ENCODE measurements around the gene FNIP2. TPM values are rescaled to one million over a fixed set of nuclear protein-coding genes. Genes with fewer than 3 reads are reported as not detected.

The FNIP2 gene
- total RNA-seq, 2 donors from 2014 or later: 15.5 to 26.4 TPM

- ATAC-seq (no peak), DNase-seq (ENCODE audit: low spot score in 2 of 2) (no peak)
- peak overlapping the region in 1 of 2 donors; percentile 44 for H3K27ac Mint-ChIP-seq
- peaks cover 24 to 28% of the 10 kb centered on the region in 2 donors for H3K36me3 Mint-ChIP-seq
- no peaks in the 10 kb centered on the region for H3K9me3 Mint-ChIP-seq
Measured at GRCh38 chr4:158835226-158836001, 66.6 kb downstream of the FNIP2 start.

GRCh38 chr4:158836002-158836369 lies 67.2 kb downstream of the FNIP2 start:
- Mint-ChIP-seq H3K27ac (peak overlapping the region in 1 of 2 donors; percentile 25), H3K36me3 (peaks cover 19 to 22% of the 10 kb centered on the region in 2 donors)
- peak in 1 of 2 donors; percentile 34 for ATAC-seq

GRCh38 chr4:158836828-158837449 lies 68.1 kb downstream of the FNIP2 start:
- Mint-ChIP-seq H3K27ac (no peak overlapping the region), H3K9me3 (no peaks in the 10 kb centered on the region), H3K36me3 (peaks cover 16 to 19% of the 10 kb centered on the region in 2 donors)
- ATAC-seq: peak in 1 of 2 donors; percentile 16
- DNase-seq (ENCODE audit: low spot score in 2 of 2): no peak

More at GRCh38 chr4:158836002-158836369, 67.2 kb downstream of the FNIP2 start:
- DNase-seq (ENCODE audit: low spot score in 2 of 2): no peak
- no peaks in the 10 kb centered on the region for H3K9me3 Mint-ChIP-seq

GRCh38 chr4:158837527-158838141 lies 68.8 kb downstream of the FNIP2 start:
- DNase-seq (ENCODE audit: low spot score in 2 of 2) (no peak), ATAC-seq (no peak)
- no peak overlapping the region for H3K27ac Mint-ChIP-seq
- H3K36me3 Mint-ChIP-seq: peaks cover 16 to 19% of the 10 kb centered on the region in 2 donors
- no peaks in the 10 kb centered on the region for H3K9me3 Mint-ChIP-seq

- no peak overlapping the region for H3K27ac Mint-ChIP-seq
- H3K9me3 Mint-ChIP-seq: no peaks in the 10 kb centered on the region
- ATAC-seq (no peak), DNase-seq (ENCODE audit: low spot score in 2 of 2) (no peak)
- H3K36me3 Mint-ChIP-seq: peaks cover 4 to 8% of the 10 kb centered on the region in 2 donors
Measured at GRCh38 chr4:158840131-158840530, 71.3 kb downstream of the FNIP2 start.

- Mint-ChIP-seq H3K27ac (no peak overlapping the region), H3K9me3 (no peaks in the 10 kb centered on the region), H3K36me3 (peaks cover 4 to 8% of the 10 kb centered on the region in 2 donors)
- ATAC-seq (no peak), DNase-seq (ENCODE audit: low spot score in 2 of 2) (no peak)
Measured at GRCh38 chr4:158841540-158841939, 72.7 kb downstream of the FNIP2 start.

GRCh38 chr4:158845311-158846041 lies 76.7 kb downstream of the FNIP2 start:
- ATAC-seq: no peak

GRCh38 chr4:158847535-158847934 lies 78.7 kb downstream of the FNIP2 start:
- ATAC-seq (peak in 1 of 2 donors; percentile 16), DNase-seq (ENCODE audit: low spot score in 2 of 2) (no peak)
- no peaks in the 10 kb centered on the region for H3K36me3 Mint-ChIP-seq
- no peak overlapping the region for H3K27ac Mint-ChIP-seq
- H3K9me3 Mint-ChIP-seq: no peaks in the 10 kb centered on the region

More at GRCh38 chr4:158845311-158846041, 76.7 kb downstream of the FNIP2 start:
- no peak for DNase-seq (ENCODE audit: low spot score in 2 of 2)
- Mint-ChIP-seq H3K9me3 (no peaks in the 10 kb centered on the region), H3K36me3 (no peaks in the 10 kb centered on the region), H3K27ac (no peak overlapping the region)

- Mint-ChIP-seq H3K9me3 (no peaks in the 10 kb centered on the region), H3K27ac (no peak overlapping the region), H3K36me3 (no peaks in the 10 kb centered on the region)
- no peak for DNase-seq (ENCODE audit: low spot score in 2 of 2)
- ATAC-seq: no peak
Measured at GRCh38 chr4:158849681-158850080, 80.9 kb downstream of the FNIP2 start.

- Mint-ChIP-seq H3K27ac (no peak overlapping the region), H3K36me3 (no peaks in the 10 kb centered on the region), H3K9me3 (no peaks in the 10 kb centered on the region)
- ATAC-seq (no peak), DNase-seq (ENCODE audit: low spot score in 2 of 2) (no peak)
Measured at GRCh38 chr4:158850371-158850770, 81.5 kb downstream of the FNIP2 start.

GRCh38 chr4:158850800-158851644 lies 82.2 kb downstream of the FNIP2 start:
- H3K9me3 Mint-ChIP-seq: no peaks in the 10 kb centered on the region
- ATAC-seq (peak in 1 of 2 donors; percentile 13), DNase-seq (ENCODE audit: low spot score in 2 of 2) (no peak)
- H3K27ac Mint-ChIP-seq: no peak overlapping the region
- H3K36me3 Mint-ChIP-seq: no peaks in the 10 kb centered on the region

- no peak for DNase-seq (ENCODE audit: low spot score in 2 of 2)
- Mint-ChIP-seq H3K36me3 (no peaks in the 10 kb centered on the region), H3K9me3 (no peaks in the 10 kb centered on the region), H3K27ac (no peak overlapping the region)
- no peak for ATAC-seq
Measured at GRCh38 chr4:158854236-158854635, 85.4 kb downstream of the FNIP2 start.

- Mint-ChIP-seq H3K27ac (no peak overlapping the region), H3K36me3 (peaks cover 5 to 7% of the 10 kb centered on the region in 2 donors), H3K9me3 (no peaks in the 10 kb centered on the region)
- ATAC-seq (peak in 1 of 2 donors; percentile 66), DNase-seq (ENCODE audit: low spot score in 2 of 2) (no peak)
Measured at GRCh38 chr4:158856852-158857251, 88.0 kb downstream of the FNIP2 start.

GRCh38 chr4:158857951-158858350 lies 89.1 kb downstream of the FNIP2 start:
- Mint-ChIP-seq H3K36me3 (peaks cover 7 to 14% of the 10 kb centered on the region in 2 donors), H3K9me3 (no peaks in the 10 kb centered on the region)
- DNase-seq (ENCODE audit: low spot score in 2 of 2): no peak

GRCh38 chr4:158858410-158859199 lies 89.8 kb downstream of the FNIP2 start:
- ATAC-seq (peak in 1 of 2 donors; percentile 49), DNase-seq (ENCODE audit: low spot score in 2 of 2) (no peak)
- Mint-ChIP-seq H3K9me3 (no peaks in the 10 kb centered on the region), H3K36me3 (peaks cover 7 to 16% of the 10 kb centered on the region in 2 donors), H3K27ac (no peak overlapping the region)

More at GRCh38 chr4:158857951-158858350, 89.1 kb downstream of the FNIP2 start:
- no peak overlapping the region for H3K27ac Mint-ChIP-seq
- ATAC-seq: no peak

Measured in activated naive CD4-positive, alpha-beta T cell treated with anti-CD3 and anti-CD28 coated beads, Interleukin-2, amount 50 U/mL, for 72 hours (primary cell).